A673 (cell line): Measurements from ENCODE around the gene SUPT6H. TPM values are rescaled to one million over a fixed set of nuclear protein-coding genes. Genes with fewer than 3 reads are reported as not detected.

Experiments used
- BruUV-seq: library from RNA; stranded (reverse); fragments of 400-500 nt; replicated peaks from 2 replicates; lab custom pipeline; 2021; lab: Mats Ljungman, UMichigan
- CTCF ChIA-PET: fragments of 300-600 bp; sonication (Branson Sonifier 250); formaldehyde crosslinking; loops from one replicate; lab custom pipeline; 2022; ENCODE audit warnings: antibody characterized with exemption; lab: Charles Lee
- POLR2A ChIA-PET: fragments of 300-600 bp; sonication (Branson Sonifier 250); formaldehyde crosslinking; loops from one replicate; lab custom pipeline; 2022; ENCODE audit warnings: antibody characterized with exemption; ENCODE audit not compliant: low non-redundant PET; lab: Charles Lee
- DNase-seq: peaks from one replicate; pipeline ENCODE4 v3.0.0-alpha.2; 2015; ENCODE audit warnings: low spot score
- H3K27ac ChIP-seq: fragments of 200-600 bp; sonication (generic); 2 replicates; pipeline ENCODE4 v1.5.1; 2016; ENCODE audit warnings: mixed run types, low read depth, mild to moderate bottlenecking, mixed read lengths, antibody characterized with exemption, low read length; ENCODE audit not compliant: poor library complexity, severe bottlenecking
- H3K27me3 ChIP-seq: fragments of 200-600 bp; sonication (generic); replicated peaks from 2 replicates; pipeline ENCODE4 v1.6.1; 2017; ENCODE audit warnings: mixed run types, low read depth, mild to moderate bottlenecking, mixed read lengths, antibody characterized with exemption, low read length; ENCODE audit not compliant: insufficient read depth, poor library complexity
- H3K36me3 ChIP-seq: fragments of 200-600 bp; sonication (generic); 2 replicates; pipeline ENCODE4 v1.6.1; 2016; ENCODE audit warnings: mixed run types, mild to moderate bottlenecking, mixed read lengths, antibody characterized with exemption, low read length; ENCODE audit not compliant: insufficient read depth, poor library complexity, severe bottlenecking
- H3K4me1 ChIP-seq: fragments of 200-600 bp; sonication (generic); 2 replicates; pipeline ENCODE4 v1.6.1; 2017; ENCODE audit warnings: mixed run types, mild to moderate bottlenecking, mixed read lengths, antibody characterized with exemption, low read length; ENCODE audit not compliant: insufficient read depth, poor library complexity, severe bottlenecking
- H3K4me3 ChIP-seq: fragments of 200-600 bp; sonication (generic); 2 replicates; pipeline ENCODE4 v1.5.1; 2016; ENCODE audit warnings: low read depth, mixed run types, mild to moderate bottlenecking, mixed read lengths, low read length; ENCODE audit not compliant: poor library complexity, severe bottlenecking
- H3K9me3 ChIP-seq: fragments of 200-600 bp; sonication (generic); 2 replicates; pipeline ENCODE4 v1.6.1; 2016; ENCODE audit warnings: mixed run types, low read depth, mild to moderate bottlenecking, mixed read lengths, antibody characterized with exemption, low read length; ENCODE audit not compliant: poor library complexity, severe bottlenecking
- CTCF ChIP-seq: fragments of 300-800, 200-600 bp; sonication (generic); conservative IDR thresholded peaks from 2 replicates; pipeline ENCODE4 v1.5.1; 2017; ENCODE audit warnings: low read depth, mild to moderate bottlenecking, antibody characterized with exemption, low read length, moderate library complexity, mixed read lengths
- EZH2 ChIP-seq: fragments of 200-600 bp; sonication (generic); IDR thresholded peaks from 2 replicates; pipeline ENCODE4 v1.6.1; 2017; ENCODE audit warnings: borderline replicate concordance, low read depth, mild to moderate bottlenecking, mixed read lengths, antibody characterized with exemption, low read length; ENCODE audit not compliant: poor library complexity, severe bottlenecking
- intact Hi-C: fragments of 100-400 bp; cut with micrococcal nuclease; formaldehyde crosslinking; loops from one replicate; pipeline ENCODE4 v1.10.0; 2022; ENCODE audit not compliant: unreplicated experiment
- total RNA-seq: library from RNA; stranded (reverse); gene quantifications from 2 replicates; pipeline ENCODE4 v1.2.3, GENCODE V29; 2021

SUPT6H gene
- total RNA-seq, 1 experiment from 2014 or later = 105 TPM

DNA sequence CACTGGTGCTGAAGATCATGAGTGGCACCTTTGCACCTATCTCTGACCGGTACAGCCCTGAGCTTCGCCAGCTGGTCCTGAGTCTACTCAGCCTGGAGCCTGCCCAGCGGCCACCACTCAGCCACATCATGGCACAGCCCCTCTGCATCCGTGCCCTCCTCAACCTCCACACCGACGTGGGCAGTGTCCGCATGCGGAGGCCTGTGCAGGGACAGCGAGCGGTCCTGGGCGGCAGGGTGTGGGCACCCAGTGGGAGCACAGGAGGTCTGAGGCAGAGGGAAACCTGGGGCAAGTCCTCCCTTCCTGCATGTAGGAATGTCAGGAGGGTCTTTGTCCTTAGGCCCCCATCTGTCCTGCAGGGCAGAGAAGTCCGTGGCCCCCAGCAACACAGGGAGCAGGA, 75.3 kb downstream of the SUPT6H start:
- CTCF ChIA-PET = no interaction called here

GRCh38 chr17:28737770-28738679, 76.0 kb downstream of the SUPT6H start:
- no peak for TF ChIP-seq CTCF
- TF ChIP-seq EZH2 = no peak
- POLR2A ChIA-PET = no interaction called here
- no peaks in the 10 kb centered on the region for H3K36me3 ChIP-seq
- H3K4me1 ChIP-seq = peaks cover 7% of the 10 kb centered on the region
- DNase-seq = no peak
- no TSS peak for BruUV-seq
- CTCF ChIA-PET = no interaction called here
- no peak overlapping the region for H3K4me3 ChIP-seq
- intact Hi-C loops = no loop called here
- H3K27me3 ChIP-seq = no peaks in the 10 kb centered on the region
- no peaks in the 10 kb centered on the region for H3K9me3 ChIP-seq
- H3K27ac ChIP-seq = no peak overlapping the region

More for the DNA sequence above, 75.3 kb downstream of the SUPT6H start:
- no peaks in the 10 kb centered on the region for H3K4me1 ChIP-seq
- POLR2A ChIA-PET = no interaction called here
- no peak for TF ChIP-seq CTCF
- TF ChIP-seq EZH2 = no peak
- H3K4me3 ChIP-seq = no peak overlapping the region
- no peaks in the 10 kb centered on the region for H3K27me3 ChIP-seq
- no TSS peak for BruUV-seq
- H3K9me3 ChIP-seq = no peaks in the 10 kb centered on the region
- intact Hi-C loops = no loop called here
- DNase-seq = no peak
- no peaks in the 10 kb centered on the region for H3K36me3 ChIP-seq
- no peak overlapping the region for H3K27ac ChIP-seq

DNA sequence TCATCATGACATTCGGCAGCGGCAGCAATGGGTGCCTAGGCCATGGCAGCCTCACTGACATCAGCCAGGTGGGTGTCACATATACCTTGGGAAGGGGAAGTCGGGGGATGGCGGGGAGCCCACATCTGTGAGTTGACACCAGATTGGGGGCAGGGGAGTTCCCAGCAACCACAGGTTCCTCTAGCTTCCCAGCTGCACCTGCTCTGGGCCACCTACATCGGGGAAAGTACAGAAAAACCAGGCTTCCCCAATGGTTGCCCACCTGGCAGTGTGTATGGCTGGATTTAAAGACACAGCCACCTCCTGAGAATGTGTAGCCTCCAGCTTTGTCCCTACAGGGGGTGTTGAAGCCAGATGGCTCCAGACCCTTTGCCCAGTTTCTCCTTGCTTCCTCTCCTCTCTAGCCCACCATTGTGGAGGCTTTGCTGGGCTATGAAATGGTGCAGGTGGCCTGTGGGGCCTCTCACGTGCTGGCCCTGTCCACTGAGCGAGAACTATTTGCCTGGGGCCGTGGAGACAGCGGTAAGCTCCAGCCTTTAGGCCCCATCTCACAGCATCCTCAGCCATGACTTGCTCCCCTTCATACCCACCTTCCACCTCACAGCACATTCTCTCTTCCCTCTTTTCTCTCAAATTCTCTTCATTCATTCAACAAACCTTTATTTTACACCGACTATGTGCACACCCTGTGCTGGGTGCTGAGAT, 76.8 kb downstream of the SUPT6H start:
- DNase-seq = no peak
- intact Hi-C loops = no loop called here
- H3K9me3 ChIP-seq = no peaks in the 10 kb centered on the region
- H3K4me3 ChIP-seq = no peak overlapping the region
- H3K27me3 ChIP-seq = no peaks in the 10 kb centered on the region
- POLR2A ChIA-PET = no interaction called here
- CTCF ChIA-PET = no interaction called here
- no peak for TF ChIP-seq EZH2
- no peak for TF ChIP-seq CTCF
- BruUV-seq = no TSS peak
- peaks cover 11% of the 10 kb centered on the region for H3K4me1 ChIP-seq
- H3K27ac ChIP-seq = no peak overlapping the region
- H3K36me3 ChIP-seq = no peaks in the 10 kb centered on the region
